VCaP (cell line): Measurements from ENCODE around the gene PHGDH.

Experiments used
- H3K27ac ChIP-seq: fragments of 450-650 bp; 2 replicates; pipeline ENCODE4 v1.5.1; 2017
- TF ChIP-seq, protein P1 (sequence below): fragments of 450-650 bp; conservative IDR thresholded peaks from 2 replicates; pipeline ENCODE4 v1.5.1; 2017; ENCODE audit warnings: mild to moderate bottlenecking, moderate library complexity

Gene PHGDH

GRCh38 chr1:119711804-119712341 lies at the start of gene PHGDH:
PHGDH (plus strand) TSS chr1:119711934; CDS start chr1:119712023, 89 bp downstream.
- TF ChIP-seq, protein P1, sequence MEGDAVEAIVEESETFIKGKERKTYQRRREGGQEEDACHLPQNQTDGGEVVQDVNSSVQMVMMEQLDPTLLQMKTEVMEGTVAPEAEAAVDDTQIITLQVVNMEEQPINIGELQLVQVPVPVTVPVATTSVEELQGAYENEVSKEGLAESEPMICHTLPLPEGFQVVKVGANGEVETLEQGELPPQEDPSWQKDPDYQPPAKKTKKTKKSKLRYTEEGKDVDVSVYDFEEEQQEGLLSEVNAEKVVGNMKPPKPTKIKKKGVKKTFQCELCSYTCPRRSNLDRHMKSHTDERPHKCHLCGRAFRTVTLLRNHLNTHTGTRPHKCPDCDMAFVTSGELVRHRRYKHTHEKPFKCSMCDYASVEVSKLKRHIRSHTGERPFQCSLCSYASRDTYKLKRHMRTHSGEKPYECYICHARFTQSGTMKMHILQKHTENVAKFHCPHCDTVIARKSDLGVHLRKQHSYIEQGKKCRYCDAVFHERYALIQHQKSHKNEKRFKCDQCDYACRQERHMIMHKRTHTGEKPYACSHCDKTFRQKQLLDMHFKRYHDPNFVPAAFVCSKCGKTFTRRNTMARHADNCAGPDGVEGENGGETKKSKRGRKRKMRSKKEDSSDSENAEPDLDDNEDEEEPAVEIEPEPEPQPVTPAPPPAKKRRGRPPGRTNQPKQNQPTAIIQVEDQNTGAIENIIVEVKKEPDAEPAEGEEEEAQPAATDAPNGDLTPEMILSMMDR = no peak

DNA sequence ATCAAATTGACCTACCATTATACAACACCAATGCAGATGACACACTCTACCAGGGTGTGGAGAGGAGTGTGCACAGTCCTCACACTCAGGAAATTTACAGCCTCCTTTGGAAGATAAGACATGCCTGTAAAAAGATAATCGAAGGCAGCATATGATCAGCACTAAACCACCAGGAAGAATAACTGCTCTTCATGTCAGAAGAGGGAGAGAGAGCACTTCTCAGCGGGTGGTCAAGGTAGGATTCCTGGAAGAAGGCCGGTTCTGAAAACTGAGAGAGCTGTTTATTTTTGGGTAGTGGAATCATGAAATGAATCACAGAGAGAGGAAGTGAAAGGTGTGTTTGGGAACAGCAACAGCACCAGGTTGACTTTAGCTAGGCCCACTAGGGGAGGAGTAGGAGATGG lies 49.7 kb upstream of the PHGDH start:
- peak overlapping the region; percentile 99 for H3K27ac ChIP-seq
- TF ChIP-seq, protein P1 = no peak

More at GRCh38 chr1:119711804-119712341, at the start of gene PHGDH:
- peak within 1 kb of the TSS; percentile 95 for H3K27ac ChIP-seq

- TF ChIP-seq, protein P1 = no peak
- H3K27ac ChIP-seq = no peak overlapping the region
Measured at GRCh38 chr1:119664067-119664466, 47.7 kb upstream of the PHGDH start.

- TF ChIP-seq, protein P1 = no peak
Measured at GRCh38 chr1:119667173-119667572, 44.6 kb upstream of the PHGDH start.

GRCh38 chr1:119670898-119671297 lies 40.8 kb upstream of the PHGDH start:
- TF ChIP-seq, protein P1 = no peak
- H3K27ac ChIP-seq = no peak overlapping the region

More at GRCh38 chr1:119667173-119667572, 44.6 kb upstream of the PHGDH start:
- no peak overlapping the region for H3K27ac ChIP-seq

- H3K27ac ChIP-seq = no peak overlapping the region
- TF ChIP-seq, protein P1 = no peak
Measured at GRCh38 chr1:119673171-119673940, 38.4 kb upstream of the PHGDH start.

GRCh38 chr1:119674111-119674526 lies 37.6 kb upstream of the PHGDH start:
- no peak overlapping the region for H3K27ac ChIP-seq
- TF ChIP-seq, protein P1 = no peak
